Cardiac septum (tissue), 1 donor: ENCODE results near the gene ZSWIM8. TPM values are rescaled to one million over a fixed set of nuclear protein-coding genes. Genes with fewer than 3 reads are reported as not detected.
A peak's percentile ranks its signal among the peaks of the same experiment; 100 is the strongest.
"Not testable (repeated sequence)": the region's sequence is repeated elsewhere in the genome, so short reads cannot be mapped to it uniquely, and the experiment has no call there.

Experiments
- DNase-seq: peaks from one replicate; pipeline ENCODE4 v3.0.0-alpha.2; 2020; ENCODE audit warnings: low spot score
- intact Hi-C: fragments of 100-400 bp; cut with DNase I; formaldehyde crosslinking; loops from one replicate; pipeline ENCODE4 v1.14.0; 2022
- total RNA-seq: library from RNA; stranded (reverse); fragmentation: NEBNext Ultra II Directional; extraction: Animal tissue kit (Norgen Biotek cat#: 25700); gene quantifications from one replicate; pipeline ENCODE4 v1.2.1, GENCODE V29; 2021
- donor health status: DM: no; HTN: no; CAD: no.

Gene ZSWIM8
- total RNA-seq, 1 donor from 2014 or later: 57.1 TPM

DNA sequence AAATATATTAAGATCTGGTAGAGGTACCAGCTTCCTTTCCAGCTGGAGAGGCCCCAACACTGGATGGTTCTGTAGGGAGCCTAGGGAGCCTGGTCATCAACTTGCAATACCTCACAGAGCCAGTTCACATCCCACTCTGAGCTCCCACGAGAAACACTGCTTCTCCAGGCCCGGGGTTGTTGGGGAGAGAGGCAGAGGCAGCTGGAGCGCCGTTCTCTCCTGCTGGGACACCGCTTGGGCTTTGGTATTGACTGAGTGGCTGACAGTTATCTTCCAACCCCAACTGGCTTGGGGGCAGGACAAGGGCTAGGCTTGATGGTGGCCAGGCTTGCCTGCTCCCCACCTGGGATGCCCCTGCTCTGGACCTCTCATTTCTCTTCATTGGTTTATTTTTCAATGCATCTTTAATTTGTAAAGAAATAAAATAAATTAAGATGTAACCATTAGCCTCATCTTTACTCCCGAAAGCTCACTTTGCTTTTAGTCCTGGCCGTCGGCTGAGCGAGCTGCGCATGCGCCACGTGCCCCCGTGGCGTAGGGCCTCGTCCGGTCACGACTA is 13.6 kb upstream of the ZSWIM8 start:
- DNase-seq: peak; percentile 94
- intact Hi-C loops: loop anchor here (5.0 kb wide), 1 partner anchor 120 kb away; no protein-coding TSS in a partner anchor

DNA sequence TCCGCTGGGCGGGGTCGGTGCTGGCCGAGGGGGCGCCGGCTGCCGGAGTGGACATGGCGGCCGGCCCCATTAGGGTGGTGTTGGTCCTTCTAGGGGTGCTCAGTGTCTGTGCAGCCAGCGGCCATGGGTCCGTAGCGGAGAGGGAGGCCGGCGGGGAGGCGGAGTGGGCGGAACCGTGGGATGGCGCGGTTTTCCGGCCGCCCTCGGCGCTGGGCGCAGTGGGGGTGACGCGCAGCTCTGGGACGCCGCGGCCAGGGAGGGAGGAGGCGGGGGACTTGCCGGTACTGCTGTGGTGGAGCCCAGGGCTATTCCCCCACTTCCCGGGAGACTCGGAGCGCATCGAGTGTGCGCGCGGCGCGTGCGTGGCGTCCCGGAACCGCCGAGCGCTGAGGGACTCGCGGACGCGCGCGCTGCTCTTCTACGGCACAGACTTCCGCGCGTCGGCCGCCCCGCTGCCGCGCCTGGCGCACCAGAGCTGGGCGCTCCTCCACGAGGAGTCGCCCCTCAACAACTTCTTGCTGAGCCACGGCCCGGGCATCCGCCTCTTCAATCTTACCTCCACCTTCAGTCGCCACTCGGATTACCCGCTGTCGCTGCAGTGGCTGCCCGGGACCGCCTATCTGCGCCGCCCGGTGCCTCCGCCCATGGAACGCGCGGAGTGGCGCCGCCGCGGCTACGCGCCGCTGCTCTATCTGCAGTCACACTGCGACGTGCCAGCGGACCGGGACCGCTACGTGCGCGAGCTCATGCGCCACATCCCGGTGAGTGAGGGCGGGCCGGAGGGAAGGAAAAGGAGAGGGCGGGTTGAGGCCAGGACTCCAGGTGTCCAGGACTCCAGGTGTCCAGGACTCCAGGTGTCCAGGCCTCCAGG is 12.9 kb upstream of the ZSWIM8 start:
- intact Hi-C loops: loop anchor here (5.0 kb wide), 1 partner anchor 120 kb away; no protein-coding TSS in a partner anchor
- peak; percentile 89 for DNase-seq

- intact Hi-C loops: loop anchor here (5.0 kb wide), 1 partner anchor 121 kb away; no protein-coding TSS in a partner anchor
- DNase-seq: no peak
Measured at GRCh38 chr10:73773152-73773879, 12.1 kb upstream of the ZSWIM8 start.

- intact Hi-C loops: loop anchor here (5.0 kb wide), 1 partner anchor 122 kb away; no protein-coding TSS in a partner anchor
- no peak for DNase-seq
Measured at GRCh38 chr10:73774637-73775036, 10.8 kb upstream of the ZSWIM8 start.

GRCh38 chr10:73779018-73779417 is 6.4 kb upstream of the ZSWIM8 start:
- no peak for DNase-seq
- intact Hi-C loops: no loop called here

DNA sequence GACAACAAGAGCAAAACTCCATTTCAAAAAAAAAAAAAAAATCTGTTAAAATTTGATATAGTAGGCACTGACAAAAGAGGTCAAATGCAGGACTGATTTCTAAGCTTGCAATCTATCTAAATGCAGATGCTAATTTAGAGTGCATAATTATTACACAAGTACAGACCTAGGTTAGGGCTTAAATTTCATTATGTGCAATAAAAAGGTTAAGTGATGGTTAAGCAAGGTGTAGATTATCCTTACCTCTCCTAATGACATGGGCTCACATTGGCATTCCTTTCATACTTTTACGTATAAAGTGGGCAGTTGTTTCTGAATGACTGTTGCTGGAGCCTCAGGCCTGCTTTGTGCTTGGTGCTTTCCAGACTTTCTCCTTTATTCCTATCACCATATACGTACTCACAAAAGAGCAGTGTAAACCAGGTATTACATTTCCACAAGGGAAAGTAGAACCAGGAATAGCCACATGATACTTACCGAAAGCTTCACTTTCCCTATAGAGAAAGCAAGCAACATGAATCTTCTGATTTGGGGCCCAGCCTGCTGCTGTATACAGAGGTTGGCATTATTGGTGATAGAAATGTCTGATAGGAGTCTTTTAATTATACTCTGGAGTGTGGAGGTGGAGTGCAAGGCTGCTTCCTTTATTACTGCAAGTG is 5.7 kb upstream of the ZSWIM8 start:
- DNase-seq: no peak

DNA sequence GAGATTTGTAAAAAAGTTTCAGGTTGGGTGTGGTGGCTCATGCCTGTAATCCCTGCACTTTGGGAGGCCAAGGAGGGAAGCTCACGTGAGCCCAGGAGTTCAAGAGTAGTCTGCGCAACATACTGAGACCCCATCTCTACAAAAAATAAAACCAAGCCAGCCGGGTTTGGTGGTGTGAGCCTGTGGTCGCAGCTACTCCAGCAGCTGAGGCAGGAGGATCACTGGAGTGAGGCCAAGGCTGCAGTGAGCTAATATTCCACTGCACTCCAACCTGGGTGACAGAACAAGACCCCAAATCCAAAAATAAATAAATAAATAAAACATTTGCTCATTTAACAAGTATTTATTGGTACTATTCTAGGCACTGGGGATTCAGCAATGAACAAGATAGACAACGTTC is 5.1 kb upstream of the ZSWIM8 start:
- intact Hi-C loops: loop anchor here (5.0 kb wide), 1 partner anchor 33 kb away; no protein-coding TSS in a partner anchor
- no peak for DNase-seq

More for the DNA sequence above, 5.7 kb upstream of the ZSWIM8 start:
- intact Hi-C loops: loop anchor here (5.0 kb wide), 1 partner anchor 32 kb away; no protein-coding TSS in a partner anchor

DNA sequence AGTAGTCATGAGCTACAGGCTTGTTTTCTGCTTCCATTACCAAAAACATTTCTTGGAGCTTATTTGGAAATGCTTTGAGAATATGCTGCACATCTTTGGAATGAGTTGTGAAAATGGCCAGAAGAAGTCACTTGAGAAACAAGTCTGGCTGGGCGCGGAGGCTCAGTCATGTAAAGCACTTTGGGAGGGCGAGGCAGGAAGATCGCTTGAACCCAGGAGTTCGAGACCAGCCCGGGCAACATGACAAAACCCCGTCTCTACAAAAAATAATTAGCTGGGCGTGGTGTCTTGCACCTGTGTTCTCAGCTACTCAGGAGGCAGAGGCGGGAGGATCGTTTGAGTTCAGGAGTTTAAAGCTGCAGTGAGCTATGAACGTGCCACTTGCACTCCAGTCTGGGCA is 4.4 kb upstream of the ZSWIM8 start:
- intact Hi-C loops: loop anchor here (5.0 kb wide), 1 partner anchor 34 kb away; no protein-coding TSS in a partner anchor
- no peak for DNase-seq

DNA sequence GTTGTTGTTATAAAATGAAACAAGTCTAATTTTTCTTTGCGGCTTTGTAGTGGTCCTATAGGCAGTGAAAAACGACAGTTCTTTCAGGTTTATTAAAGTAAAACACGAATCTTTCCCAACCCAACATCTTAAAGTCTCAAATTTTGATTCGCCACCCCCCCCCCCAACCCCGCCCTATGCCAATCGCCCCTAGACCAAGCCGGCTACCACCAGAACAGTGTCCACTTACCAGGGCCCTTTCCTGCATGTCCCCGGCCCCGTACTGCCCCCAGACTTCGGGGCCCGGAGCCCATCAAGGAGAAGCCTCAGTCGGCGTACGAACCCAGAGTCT is 3.9 kb upstream of the ZSWIM8 start:
- intact Hi-C loops: loop anchor here (5.0 kb wide), 1 partner anchor 34 kb away; no protein-coding TSS in a partner anchor
- DNase-seq: no peak

DNA sequence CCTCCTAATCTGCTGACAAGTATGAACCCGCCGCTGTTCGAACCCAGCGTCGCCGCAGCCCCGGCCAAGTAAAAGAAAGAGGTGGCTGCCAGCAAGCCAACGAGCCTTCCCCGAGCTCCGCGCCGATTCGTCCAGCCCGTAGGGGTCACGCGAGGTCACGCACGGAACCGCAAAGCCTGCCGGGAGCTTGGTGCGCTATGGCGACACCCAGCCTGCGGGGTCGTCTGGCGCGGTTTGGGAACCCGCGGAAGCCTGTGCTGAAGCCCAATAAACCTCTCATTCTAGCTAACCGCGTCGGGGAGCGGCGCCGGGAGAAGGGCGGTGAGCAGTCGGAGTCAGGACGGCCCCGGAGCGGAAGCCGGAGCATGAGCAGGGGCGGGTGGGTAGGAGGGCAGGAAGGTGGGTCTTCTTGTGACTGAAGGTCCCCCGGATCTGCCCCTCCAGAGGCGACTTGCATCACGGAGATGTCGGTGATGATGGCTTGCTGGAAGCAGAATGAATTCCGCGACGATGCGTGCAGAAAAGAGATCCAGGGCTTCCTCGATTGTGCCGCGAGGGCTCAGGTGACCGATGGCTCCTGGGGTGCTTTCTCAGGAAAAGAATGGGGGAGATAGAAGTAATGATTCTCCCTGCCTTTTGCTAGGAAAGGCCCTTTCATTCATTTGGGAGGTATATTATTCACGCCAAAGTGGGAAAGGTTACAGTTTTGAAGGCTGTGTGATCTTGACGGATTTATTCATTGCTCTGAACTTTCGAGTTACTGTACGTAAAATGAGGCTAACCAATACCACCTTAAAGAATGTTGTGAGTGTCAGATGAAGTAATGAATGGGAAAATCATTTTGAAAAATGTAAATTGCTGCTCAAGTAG is 3.3 kb upstream of the ZSWIM8 start, which contains the start of gene CHCHD1:
TSS of gene CHCHD1 (plus strand) at position 170 of the 870 bp plus-strand sequence. CDS start at position 198, 28 bp downstream.
- DNase-seq: peak; percentile 97
- intact Hi-C loops: loop anchor here (5.0 kb wide), 1 partner anchor 35 kb away; no protein-coding TSS in a partner anchor

DNA sequence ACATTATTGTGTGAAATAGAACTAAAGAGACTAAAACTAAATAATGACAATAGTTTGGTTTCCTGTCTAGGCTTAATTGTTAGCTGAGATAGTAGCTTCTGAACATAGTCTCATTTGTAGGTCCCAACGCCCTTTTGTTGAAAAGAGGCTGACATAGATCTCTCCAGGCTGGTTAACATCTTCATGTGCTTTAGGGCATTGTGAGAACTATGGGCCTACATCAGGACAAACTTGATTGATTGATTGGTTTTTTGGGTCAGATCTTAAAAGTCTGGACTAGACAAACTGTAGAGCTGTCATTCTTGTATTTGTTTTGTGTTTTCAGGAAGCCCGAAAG is 2.7 kb upstream of the ZSWIM8 start:
- intact Hi-C loops: loop anchor here (5.0 kb wide), 1 partner anchor 35 kb away; no protein-coding TSS in a partner anchor
- DNase-seq: no peak

DNA sequence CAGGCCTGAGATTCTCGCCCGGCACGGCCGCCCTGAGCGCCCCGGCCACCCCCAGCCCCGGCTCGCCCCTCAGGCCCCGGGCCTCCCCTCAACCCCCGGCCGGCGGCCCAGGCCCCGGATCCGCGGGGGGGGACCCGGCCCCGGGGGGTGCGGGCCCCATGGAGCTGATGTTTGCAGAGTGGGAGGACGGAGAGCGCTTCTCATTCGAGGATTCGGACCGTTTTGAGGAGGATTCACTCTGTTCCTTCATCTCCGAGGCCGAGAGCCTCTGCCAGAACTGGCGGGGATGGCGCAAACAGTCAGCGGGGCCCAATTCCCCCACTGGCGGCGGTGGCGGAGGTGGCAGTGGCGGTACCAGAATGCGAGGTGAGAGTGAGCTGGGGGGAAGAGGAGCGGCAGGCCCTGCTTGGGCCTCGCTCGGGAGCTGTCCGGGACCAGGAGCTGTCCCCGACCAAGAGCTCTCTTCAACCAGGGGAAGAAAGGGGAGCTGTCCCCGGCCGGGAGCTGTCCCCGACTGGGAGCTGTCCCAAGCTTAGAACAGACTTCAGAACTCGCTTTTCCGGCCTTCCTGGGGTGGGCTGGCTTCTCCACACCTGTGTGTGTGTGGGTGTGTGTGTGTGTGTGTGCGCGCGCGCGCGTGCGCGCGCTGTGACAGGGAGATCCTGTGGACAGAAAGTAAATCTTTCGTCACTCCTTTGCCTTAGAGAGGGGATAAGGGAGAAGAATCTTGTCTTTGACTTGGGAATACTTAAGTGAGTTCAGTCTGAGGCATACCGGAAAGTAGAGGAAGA is 510 bp downstream of the ZSWIM8 start:
- no peak for DNase-seq
- intact Hi-C loops: loop anchor here (1.0 kb wide), 1 partner anchor 25 kb away; the partner anchor contains the start of gene NDST2

- DNase-seq: no peak
Measured at GRCh38 chr10:73786512-73786885, 1.1 kb downstream of the ZSWIM8 start.

DNA sequence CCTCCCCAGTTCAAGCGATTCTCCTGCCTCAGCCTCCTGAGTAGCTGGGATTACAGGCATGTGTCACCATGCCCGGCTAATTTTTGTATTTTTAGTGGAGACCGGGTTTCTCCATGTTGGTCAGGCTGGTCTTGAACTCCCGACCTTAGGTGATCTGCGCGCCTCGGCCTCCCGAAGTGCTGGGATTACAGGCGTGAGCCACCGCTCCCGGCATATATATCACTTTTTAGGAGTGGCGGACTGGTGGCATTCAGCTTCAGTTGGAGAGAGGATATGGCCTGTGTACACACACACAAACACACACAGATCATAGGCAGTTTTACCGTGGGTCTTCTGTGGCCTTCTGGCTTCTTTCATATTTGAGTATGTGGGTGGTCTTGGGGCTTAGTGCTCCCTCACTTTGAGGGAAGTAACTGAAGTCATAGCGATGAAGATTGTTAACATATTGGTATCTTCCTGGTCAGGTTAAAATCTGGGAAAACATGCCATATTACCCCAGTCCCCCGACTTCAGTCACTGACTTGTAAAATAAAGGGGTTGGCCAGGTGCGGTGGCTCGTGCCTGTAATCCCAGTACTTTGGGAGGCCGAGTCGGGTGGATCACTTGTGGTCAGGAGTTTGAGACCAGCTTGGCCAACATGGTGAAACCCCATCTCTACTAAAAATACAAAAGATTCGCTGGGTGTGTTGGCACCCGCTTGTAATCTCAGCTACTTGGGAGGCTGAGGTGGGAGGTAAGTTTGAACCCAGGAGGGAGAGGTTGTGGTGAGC is 1.8 kb downstream of the ZSWIM8 start:
- intact Hi-C loops, DNase-seq: not testable (repeated sequence)

More at GRCh38 chr10:73786512-73786885, 1.1 kb downstream of the ZSWIM8 start:
- intact Hi-C loops: no loop called here

GRCh38 chr10:73788864-73789658 is 3.7 kb downstream of the ZSWIM8 start:
- intact Hi-C loops: no loop called here
- no peak for DNase-seq

DNA sequence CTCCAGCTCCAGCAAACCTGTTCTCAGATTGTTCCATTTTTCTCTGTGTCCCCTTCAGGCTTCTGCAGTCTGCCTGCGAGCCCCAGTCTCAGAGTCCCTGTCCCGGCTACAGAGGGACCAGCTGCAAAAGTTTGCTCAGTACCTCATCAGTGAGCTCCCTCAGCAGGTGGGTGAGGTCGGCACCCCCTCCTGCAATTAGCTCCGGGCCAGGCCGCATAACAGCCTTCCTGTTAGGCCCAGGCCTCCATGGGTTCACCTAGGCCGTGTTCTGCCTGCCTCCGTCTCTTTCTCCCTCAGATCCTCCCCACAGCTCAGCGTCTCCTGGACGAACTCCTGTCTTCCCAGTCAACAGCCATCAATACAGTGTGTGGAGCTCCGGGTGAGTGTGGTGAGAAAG is 4.3 kb downstream of the ZSWIM8 start:
- DNase-seq: no peak

More for the DNA sequence above, 4.3 kb downstream of the ZSWIM8 start:
- intact Hi-C loops: no loop called here
